Measurements from ENCODE around the gene USP6. TPM values are rescaled to one million over a fixed set of nuclear protein-coding genes. Genes with fewer than 3 reads are reported as not detected.
A peak's percentile ranks its signal among the peaks of the same experiment; 100 is the strongest.
"Not testable (repeated sequence)": the region's sequence is repeated elsewhere in the genome, so short reads cannot be mapped to it uniquely, and the experiment has no call there.

The USP6 gene
- not detected in 2 replicates for total RNA-seq (2014; rRNA removed; shearing (Covaris generic); ENCODE audit: low replicate concordance)

GRCh38 chr17:5115673-5116651, at the start of gene USP6:
Gene USP6 (plus strand): TSS chr17:5116032. CDS start chr17:5130368, 14,336 bp downstream.
- Histone ChIP-seq H3K9me3 (no peaks in the 10 kb centered on the region), H3K4me3 (no peak within 1 kb of the TSS), H3K27me3 (no peaks in the 10 kb centered on the region), H3K36me3 (peaks cover 7% of the 10 kb centered on the region; the same call in 1 of the 2 replicates)
- no peak for DNase-seq

- Histone ChIP-seq H3K27me3 (no peaks in the 10 kb centered on the region), H3K36me3 (no peaks in the 10 kb centered on the region), H3K9me3 (no peaks in the 10 kb centered on the region), H3K4me3 (no peak overlapping the region)
- no peak for DNase-seq
Observed at GRCh38 chr17:5068236-5068635, 47.6 kb upstream of the USP6 start.

- no peak for DNase-seq
- H3K4me3 ChIP-seq: no peak overlapping the region
- no peaks in the 10 kb centered on the region for H3K9me3 ChIP-seq
- H3K36me3 ChIP-seq: no peaks in the 10 kb centered on the region
- no peaks in the 10 kb centered on the region for H3K27me3 ChIP-seq
Observed at GRCh38 chr17:5069724-5070123, 46.1 kb upstream of the USP6 start.

GRCh38 chr17:5075472-5075871, 40.4 kb upstream of the USP6 start:
- H3K27me3 ChIP-seq, H3K9me3 ChIP-seq, DNase-seq, H3K4me3 ChIP-seq, H3K36me3 ChIP-seq: not testable (repeated sequence)

GRCh38 chr17:5077275-5077674, 38.6 kb upstream of the USP6 start:
- not testable (repeated sequence) for H3K9me3 ChIP-seq, H3K36me3 ChIP-seq, H3K27me3 ChIP-seq, DNase-seq, H3K4me3 ChIP-seq

- no peaks in the 10 kb centered on the region for H3K27me3 ChIP-seq
- H3K4me3 ChIP-seq: peak overlapping the region; percentile 44
- no peaks in the 10 kb centered on the region for H3K9me3 ChIP-seq
- H3K36me3 ChIP-seq: no peaks in the 10 kb centered on the region
- DNase-seq: no peak
Observed at GRCh38 chr17:5077781-5078105, 38.1 kb upstream of the USP6 start.

GRCh38 chr17:5078106-5079028, 37.5 kb upstream of the USP6 start, which contains the start of gene ZFP3:
Gene ZFP3 (plus strand): TSS chr17:5078467. CDS start chr17:5091505, 13,038 bp downstream.
- Histone ChIP-seq H3K4me3 (peak within 1 kb of the TSS; percentile 44), H3K27me3 (no peaks in the 10 kb centered on the region), H3K36me3 (no peaks in the 10 kb centered on the region), H3K9me3 (no peaks in the 10 kb centered on the region)
- DNase-seq: peak; percentile 48

- Histone ChIP-seq H3K9me3 (no peaks in the 10 kb centered on the region), H3K27me3 (no peaks in the 10 kb centered on the region)
- no peak for DNase-seq
Observed at GRCh38 chr17:5080591-5080990, 35.2 kb upstream of the USP6 start.

GRCh38 chr17:5092218-5093010, 23.4 kb upstream of the USP6 start:
- Histone ChIP-seq H3K9me3 (peaks cover 12% of the 10 kb centered on the region), H3K4me3 (no peak overlapping the region), H3K36me3 (no peaks in the 10 kb centered on the region), H3K27me3 (no peaks in the 10 kb centered on the region)
- no peak for DNase-seq

More at GRCh38 chr17:5080591-5080990, 35.2 kb upstream of the USP6 start:
- H3K4me3 ChIP-seq: no peak overlapping the region
- H3K36me3 ChIP-seq: no peaks in the 10 kb centered on the region

GRCh38 chr17:5096731-5097100, 19.1 kb upstream of the USP6 start:
- Histone ChIP-seq H3K36me3 (no peaks in the 10 kb centered on the region), H3K9me3 (peaks cover 6% of the 10 kb centered on the region), H3K27me3 (no peaks in the 10 kb centered on the region), H3K4me3 (no peak overlapping the region)
- DNase-seq: no peak

- Histone ChIP-seq H3K4me3 (no peak overlapping the region), H3K36me3 (no peaks in the 10 kb centered on the region), H3K27me3 (no peaks in the 10 kb centered on the region), H3K9me3 (peaks cover 3% of the 10 kb centered on the region)
- DNase-seq: no peak
Observed at GRCh38 chr17:5097101-5097834, 18.6 kb upstream of the USP6 start.

- H3K9me3 ChIP-seq: no peaks in the 10 kb centered on the region; the same call in none of the 2 replicates
Observed at GRCh38 chr17:5099271-5099670, 16.6 kb upstream of the USP6 start.

GRCh38 chr17:5100832-5101231, 15.0 kb upstream of the USP6 start:
- no peaks in the 10 kb centered on the region; the same call in 1 of the 2 replicates for H3K36me3 ChIP-seq
- no peak for DNase-seq
- no peaks in the 10 kb centered on the region for H3K27me3 ChIP-seq
- no peaks in the 10 kb centered on the region; the same call in 1 of the 2 replicates for H3K9me3 ChIP-seq
- H3K4me3 ChIP-seq: no peak overlapping the region

More at GRCh38 chr17:5099271-5099670, 16.6 kb upstream of the USP6 start:
- DNase-seq: no peak
- Histone ChIP-seq H3K27me3 (no peaks in the 10 kb centered on the region), H3K36me3 (no peaks in the 10 kb centered on the region), H3K4me3 (no peak overlapping the region)

- Histone ChIP-seq H3K4me3 (peak overlapping the region; percentile 78), H3K36me3 (peaks cover 23% of the 10 kb centered on the region), H3K27me3 (no peaks in the 10 kb centered on the region), H3K9me3 (no peaks in the 10 kb centered on the region)
- DNase-seq: no peak
Observed at GRCh38 chr17:5110816-5111215, 5.0 kb upstream of the USP6 start.

GRCh38 chr17:5111402-5112204, 4.2 kb upstream of the USP6 start, which contains the start of gene ZNF232:
Gene ZNF232 (minus strand): TSS chr17:5111878. CDS start chr17:5111822, 56 bp downstream.
- H3K4me3 ChIP-seq: peak within 1 kb of the TSS; percentile 78
- peak; percentile 87 for DNase-seq
- peaks cover 16% of the 10 kb centered on the region for H3K36me3 ChIP-seq
- H3K27me3 ChIP-seq: no peaks in the 10 kb centered on the region
- no peaks in the 10 kb centered on the region for H3K9me3 ChIP-seq

Measured in MG63 (cell line).